ENCODE data around the gene ARSI. TPM values are rescaled to one million over a fixed set of nuclear protein-coding genes. Genes with fewer than 3 reads are reported as not detected.

ARSI gene
- total RNA-seq, 1 experiment from 2014 or later = 0.71 TPM

DNA sequence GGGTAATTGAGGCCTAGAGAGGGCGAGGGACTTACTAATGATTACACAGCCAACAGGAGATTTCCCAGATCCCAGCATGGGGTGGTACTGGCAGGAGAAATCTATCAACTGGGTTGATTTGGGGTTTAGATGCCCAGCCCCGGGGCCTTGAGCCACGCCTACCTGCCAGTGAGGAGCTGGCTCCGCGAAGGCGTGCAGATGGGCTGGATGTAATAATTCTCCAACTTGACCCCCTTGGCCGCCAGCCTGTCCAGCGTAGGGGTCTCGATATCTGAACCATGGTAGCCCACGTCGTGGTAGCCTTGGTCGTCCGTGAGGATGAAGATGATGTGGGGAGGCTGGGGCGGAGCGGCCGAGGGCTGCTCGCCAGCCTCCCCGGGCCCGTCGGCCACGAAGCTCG, 804 bp downstream of the ARSI start:
- intact Hi-C loops (cut with micrococcal nuclease; ENCODE audit: unreplicated experiment) = no loop called here
- TF ChIP-seq CTCF (IDR thresholded peaks at IDR 0.05; ENCODE audit: unreplicated experiment) = no peak
- no peak for DNase-seq
- Mint-ChIP-seq H3K27ac (ENCODE audit: unreplicated experiment) (no peak overlapping the region), H3K36me3 (ENCODE audit: insufficient read depth, unreplicated experiment) (peaks cover 6% of the 10 kb centered on the region), H3K27me3 (ENCODE audit: unreplicated experiment) (no peaks in the 10 kb centered on the region), H3K4me3 (ENCODE audit: low read depth, unreplicated experiment) (peak overlapping the region; percentile 62), H3K4me1 (ENCODE audit: low read depth, unreplicated experiment) (peaks cover 19% of the 10 kb centered on the region), H3K9me3 (ENCODE audit: low read depth, unreplicated experiment) (no peaks in the 10 kb centered on the region)
- CTCF ChIA-PET = interaction anchor here (1.1 to 1.9 kb wide), 4 partner anchors 15 to 86 kb away, joined by 3 to 7 read pairs (median 4); no protein-coding TSS in a partner anchor
- no TSS peak for BruUV-seq (replicated peaks)

- Mint-ChIP-seq H3K4me3 (ENCODE audit: low read depth, unreplicated experiment) (no peak overlapping the region), H3K27ac (ENCODE audit: unreplicated experiment) (no peak overlapping the region), H3K27me3 (ENCODE audit: unreplicated experiment) (no peaks in the 10 kb centered on the region), H3K4me1 (ENCODE audit: low read depth, unreplicated experiment) (peaks cover 22% of the 10 kb centered on the region), H3K9me3 (ENCODE audit: low read depth, unreplicated experiment) (no peaks in the 10 kb centered on the region), H3K36me3 (ENCODE audit: insufficient read depth, unreplicated experiment) (peaks cover 6% of the 10 kb centered on the region)
- BruUV-seq (replicated peaks) = no TSS peak
- no peak for TF ChIP-seq CTCF (IDR thresholded peaks at IDR 0.05; ENCODE audit: unreplicated experiment)
- CTCF ChIA-PET = no interaction called here
- intact Hi-C loops (cut with micrococcal nuclease; ENCODE audit: unreplicated experiment) = no loop called here
- DNase-seq = no peak
Observed at GRCh38 chr5:150301170-150301505, 1.6 kb downstream of the ARSI start.

GRCh38 chr5:150300496-150301169, 2.1 kb downstream of the ARSI start:
- intact Hi-C loops (cut with micrococcal nuclease; ENCODE audit: unreplicated experiment) = no loop called here
- no TSS peak for BruUV-seq (replicated peaks)
- no peaks in the 10 kb centered on the region for H3K9me3 Mint-ChIP-seq (ENCODE audit: low read depth, unreplicated experiment)
- H3K4me3 Mint-ChIP-seq (ENCODE audit: low read depth, unreplicated experiment) = no peak overlapping the region
- TF ChIP-seq CTCF (IDR thresholded peaks at IDR 0.05; ENCODE audit: unreplicated experiment) = no peak
- H3K27me3 Mint-ChIP-seq (ENCODE audit: unreplicated experiment) = no peaks in the 10 kb centered on the region
- peaks cover 6% of the 10 kb centered on the region for H3K36me3 Mint-ChIP-seq (ENCODE audit: insufficient read depth, unreplicated experiment)
- no peak for DNase-seq
- H3K4me1 Mint-ChIP-seq (ENCODE audit: low read depth, unreplicated experiment) = peaks cover 22% of the 10 kb centered on the region
- CTCF ChIA-PET = interaction anchor here (0.9 kb wide), 1 partner anchor 12 kb away, joined by 3 read pairs; no protein-coding TSS in a partner anchor
- H3K27ac Mint-ChIP-seq (ENCODE audit: unreplicated experiment) = no peak overlapping the region

DNA sequence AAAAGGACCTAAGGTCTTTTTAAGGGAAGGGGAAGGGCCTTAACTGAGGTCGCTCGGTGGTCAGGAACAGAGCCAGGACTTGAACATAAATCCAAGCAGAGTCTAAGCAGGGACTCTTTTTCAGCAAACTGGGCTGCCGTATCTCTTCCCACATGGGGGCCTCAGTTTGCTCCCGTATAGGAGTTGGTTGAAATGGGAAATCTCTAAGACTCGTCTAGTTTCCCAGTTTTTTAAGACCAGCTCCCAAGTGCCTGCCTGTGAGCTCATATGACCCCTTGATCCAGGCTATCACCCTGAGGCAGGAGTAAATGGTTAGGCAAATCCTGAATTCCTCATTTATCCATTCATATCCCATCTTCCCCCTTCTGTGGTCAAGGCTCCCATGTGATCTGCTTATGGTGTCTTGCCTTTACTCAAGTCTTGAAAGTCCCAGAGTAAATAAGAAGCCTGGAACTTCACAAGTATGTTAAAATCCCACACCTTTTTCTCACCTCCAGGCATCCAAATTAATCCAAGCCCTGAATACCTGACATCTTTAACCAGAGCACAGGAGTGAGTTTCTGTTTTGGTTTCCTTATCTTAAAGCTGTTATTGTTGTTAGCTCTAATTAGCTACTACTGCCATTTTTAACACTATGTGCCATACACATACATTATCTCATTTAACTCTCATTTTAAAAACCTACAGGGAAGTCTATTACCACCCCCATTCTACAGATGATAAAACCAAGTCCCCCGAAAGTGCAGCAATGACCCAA, 3.0 kb downstream of the ARSI start:
- DNase-seq = no peak
- no peaks in the 10 kb centered on the region for H3K27me3 Mint-ChIP-seq (ENCODE audit: unreplicated experiment)
- no TSS peak for BruUV-seq (replicated peaks)
- no peak overlapping the region for H3K4me3 Mint-ChIP-seq (ENCODE audit: low read depth, unreplicated experiment)
- intact Hi-C loops (cut with micrococcal nuclease; ENCODE audit: unreplicated experiment) = no loop called here
- no peak overlapping the region for H3K27ac Mint-ChIP-seq (ENCODE audit: unreplicated experiment)
- CTCF ChIA-PET = interaction anchor here (0.9 to 1.3 kb wide), 2 partner anchors 9 to 11 kb away, joined by 3 to 4 read pairs; no protein-coding TSS in a partner anchor
- no peaks in the 10 kb centered on the region for H3K9me3 Mint-ChIP-seq (ENCODE audit: low read depth, unreplicated experiment)
- no peak for TF ChIP-seq CTCF (IDR thresholded peaks at IDR 0.05; ENCODE audit: unreplicated experiment)
- peaks cover 25% of the 10 kb centered on the region for H3K4me1 Mint-ChIP-seq (ENCODE audit: low read depth, unreplicated experiment)
- H3K36me3 Mint-ChIP-seq (ENCODE audit: insufficient read depth, unreplicated experiment) = peaks cover 6% of the 10 kb centered on the region
